Esophagus (tissue), 2 donors: Measurements from ENCODE around the gene RCAN2. TPM values are rescaled to one million over a fixed set of nuclear protein-coding genes. Genes with fewer than 3 reads are reported as not detected.

Source experiments
- H3K27ac ChIP-seq, 2 donors: one replicate each; pipeline ENCODE4 v1.5.1; 2013; ENCODE audit warnings: low read depth in 2 of 2, mild to moderate bottlenecking in 2 of 2, inconsistent platforms in 1 of 2, low read length in 1 of 2, moderate library complexity in 1 of 2
- H3K27me3 ChIP-seq, 2 donors: one replicate each; pipeline ENCODE4 v1.6.1; 2013; ENCODE audit warnings: low read length in 2 of 2, control low read depth in 1 of 2, mild to moderate bottlenecking in 1 of 2; ENCODE audit not compliant: insufficient read depth in 2 of 2, control insufficient read depth in 1 of 2
- H3K36me3 ChIP-seq, 2 donors: one replicate each; pipeline ENCODE4 v1.6.1; 2013; ENCODE audit warnings: low read length in 1 of 2; ENCODE audit not compliant: control insufficient read depth in 2 of 2, insufficient read depth in 2 of 2
- H3K4me1 ChIP-seq, 2 donors: one replicate each; pipeline ENCODE4 v1.6.1; 2013; ENCODE audit warnings: low read length in 1 of 2; ENCODE audit not compliant: control insufficient read depth in 2 of 2, insufficient read depth in 2 of 2
- H3K4me3 ChIP-seq, 2 donors: one replicate each; pipeline ENCODE4 v1.5.1; 2013; ENCODE audit warnings: low read length in 2 of 2, mild to moderate bottlenecking in 2 of 2, low read depth in 1 of 2, moderate library complexity in 1 of 2
- H3K9me3 ChIP-seq, 2 donors: one replicate each; pipeline ENCODE4 v1.6.1; 2013; ENCODE audit warnings: mild to moderate bottlenecking in 2 of 2, low read depth in 1 of 2, low read length in 1 of 2, moderate library complexity in 1 of 2; ENCODE audit not compliant: control insufficient read depth in 2 of 2, insufficient read depth in 1 of 2
- WGBS, 2 donors: extraction: QIAGEN DNeasy Blood & Tissue Kit; methylation state at CpG; one replicate each; pipeline ENCODE4 v1.1.7; 2013; 5-methylcytosine and 5-hydroxymethylcytosine counted together
- polyA plus RNA-seq, 2 donors: library from polyadenylated mRNA; stranded (reverse); fragments of 200-250 nt; gene quantifications; one replicate each; pipeline ENCODE4 v1.2.3, GENCODE V29; 2013
- donor health status: healthy with polysubstance abuse.
- donor health status: Bipolar disorder and iron deficiency.

RCAN2 gene
- polyA plus RNA-seq, 2 donors, result 2.1 to 4.8 TPM

GRCh38 chr6:46279874-46280273 is 211.4 kb downstream of the RCAN2 start:
- H3K4me1 ChIP-seq, result no peaks in the 10 kb centered on the region
- H3K4me3 ChIP-seq, result no peak overlapping the region
- H3K27me3 ChIP-seq, result no peaks in the 10 kb centered on the region
- H3K36me3 ChIP-seq, result no peaks in the 10 kb centered on the region
- H3K27ac ChIP-seq, result no peak overlapping the region
- H3K9me3 ChIP-seq, result no peaks in the 10 kb centered on the region

- WGBS, 2 donors, result 56 to 57% methylated on average over 2 of the region's 2 CpGs
- H3K9me3 ChIP-seq, result no peaks in the 10 kb centered on the region
- no peak overlapping the region for H3K4me3 ChIP-seq
- no peak overlapping the region for H3K27ac ChIP-seq
- no peaks in the 10 kb centered on the region for H3K27me3 ChIP-seq
- no peaks in the 10 kb centered on the region for H3K4me1 ChIP-seq
- no peaks in the 10 kb centered on the region for H3K36me3 ChIP-seq
Observed at GRCh38 chr6:46276576-46277142, 214.6 kb downstream of the RCAN2 start.

GRCh38 chr6:46274502-46274901 is 216.7 kb downstream of the RCAN2 start:
- H3K9me3 ChIP-seq, result no peaks in the 10 kb centered on the region
- no peak overlapping the region for H3K4me3 ChIP-seq
- H3K4me1 ChIP-seq, result no peaks in the 10 kb centered on the region
- WGBS, 2 donors, result 92 to 95% methylated on average over 2 of the region's 2 CpGs
- H3K27me3 ChIP-seq, result no peaks in the 10 kb centered on the region
- no peaks in the 10 kb centered on the region for H3K36me3 ChIP-seq
- H3K27ac ChIP-seq, result no peak overlapping the region

- 42 to 49% methylated on average over 2 of the region's 2 CpGs for WGBS, 2 donors
Observed at GRCh38 chr6:46273911-46274310, 217.3 kb downstream of the RCAN2 start.

GRCh38 chr6:46271728-46272127 is 219.5 kb downstream of the RCAN2 start:
- Histone ChIP-seq H3K27ac (no peak overlapping the region), H3K9me3 (no peaks in the 10 kb centered on the region), H3K4me1 (no peaks in the 10 kb centered on the region), H3K4me3 (no peak overlapping the region), H3K27me3 (no peaks in the 10 kb centered on the region), H3K36me3 (no peaks in the 10 kb centered on the region)
- 86 to 89% methylated on average over 3 of the region's 3 CpGs for WGBS, 2 donors

More at GRCh38 chr6:46273911-46274310, 217.3 kb downstream of the RCAN2 start:
- H3K9me3 ChIP-seq, result no peaks in the 10 kb centered on the region
- H3K4me1 ChIP-seq, result no peaks in the 10 kb centered on the region
- no peak overlapping the region for H3K4me3 ChIP-seq
- H3K27me3 ChIP-seq, result no peaks in the 10 kb centered on the region
- H3K27ac ChIP-seq, result no peak overlapping the region
- H3K36me3 ChIP-seq, result no peaks in the 10 kb centered on the region

GRCh38 chr6:46271107-46271506 is 220.1 kb downstream of the RCAN2 start:
- H3K36me3 ChIP-seq, result no peaks in the 10 kb centered on the region
- 65 to 71% methylated on average over 4 of the region's 4 CpGs for WGBS, 2 donors
- no peak overlapping the region for H3K27ac ChIP-seq
- no peak overlapping the region for H3K4me3 ChIP-seq
- no peaks in the 10 kb centered on the region for H3K27me3 ChIP-seq
- no peaks in the 10 kb centered on the region for H3K4me1 ChIP-seq
- H3K9me3 ChIP-seq, result no peaks in the 10 kb centered on the region

GRCh38 chr6:46270336-46270735 is 220.9 kb downstream of the RCAN2 start:
- no peak overlapping the region for H3K4me3 ChIP-seq
- H3K4me1 ChIP-seq, result no peaks in the 10 kb centered on the region
- no peaks in the 10 kb centered on the region for H3K36me3 ChIP-seq
- H3K27ac ChIP-seq, result no peak overlapping the region
- no peaks in the 10 kb centered on the region for H3K9me3 ChIP-seq
- no peaks in the 10 kb centered on the region for H3K27me3 ChIP-seq
- 81 to 93% methylated on average over 7 of the region's 7 CpGs for WGBS, 2 donors

GRCh38 chr6:46269447-46270229 is 221.6 kb downstream of the RCAN2 start:
- H3K4me1 ChIP-seq, result no peaks in the 10 kb centered on the region
- H3K27me3 ChIP-seq, result no peaks in the 10 kb centered on the region
- H3K36me3 ChIP-seq, result no peaks in the 10 kb centered on the region
- no peak overlapping the region for H3K27ac ChIP-seq
- WGBS, 2 donors, result 77 to 81% methylated on average over 5 of the region's 5 CpGs
- H3K9me3 ChIP-seq, result no peaks in the 10 kb centered on the region
- H3K4me3 ChIP-seq, result no peak overlapping the region

- 78 to 89% methylated on average over 3 of the region's 3 CpGs for WGBS, 2 donors
- Histone ChIP-seq H3K27ac (no peak overlapping the region), H3K4me1 (no peaks in the 10 kb centered on the region), H3K9me3 (no peaks in the 10 kb centered on the region), H3K36me3 (no peaks in the 10 kb centered on the region), H3K4me3 (no peak overlapping the region), H3K27me3 (no peaks in the 10 kb centered on the region)
Observed at GRCh38 chr6:46267515-46267914, 223.7 kb downstream of the RCAN2 start.

GRCh38 chr6:46265373-46265772 is 225.9 kb downstream of the RCAN2 start:
- WGBS, 2 donors, result 83 to 84% methylated on average over 2 of the region's 2 CpGs
- Histone ChIP-seq H3K36me3 (no peaks in the 10 kb centered on the region), H3K27ac (no peak overlapping the region), H3K4me3 (no peak overlapping the region), H3K4me1 (no peaks in the 10 kb centered on the region), H3K27me3 (no peaks in the 10 kb centered on the region), H3K9me3 (no peaks in the 10 kb centered on the region)
